Putamen (tissue), 1 donor: Measurements from ENCODE around the gene HOXB9.

Experiments used
- DNase-seq: peaks from one replicate; pipeline ENCODE4 v3.0.0-alpha.2; 2016; ENCODE audit warnings: low spot score

Gene HOXB9

DNA sequence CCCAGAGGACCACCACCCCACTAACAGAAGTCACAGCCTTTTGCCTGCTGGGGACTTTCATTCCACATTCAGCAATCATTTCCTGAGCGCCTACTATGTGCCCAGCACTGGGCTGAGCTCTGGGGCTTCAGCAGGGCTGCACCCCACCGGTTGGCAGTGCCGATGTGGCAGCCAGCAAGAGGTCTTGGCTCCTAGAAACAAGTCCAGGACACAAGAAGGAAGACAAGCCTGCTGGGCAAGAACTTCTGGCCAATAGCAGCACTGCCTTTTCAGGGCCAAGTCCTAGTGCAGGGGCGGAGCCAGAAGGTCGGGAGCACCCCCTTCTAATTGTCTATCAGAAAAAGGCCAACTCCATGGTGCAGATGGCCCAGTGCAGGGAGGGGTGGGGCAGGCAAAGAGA, 13.0 kb upstream of the HOXB9 start:
- no peak for DNase-seq

DNA sequence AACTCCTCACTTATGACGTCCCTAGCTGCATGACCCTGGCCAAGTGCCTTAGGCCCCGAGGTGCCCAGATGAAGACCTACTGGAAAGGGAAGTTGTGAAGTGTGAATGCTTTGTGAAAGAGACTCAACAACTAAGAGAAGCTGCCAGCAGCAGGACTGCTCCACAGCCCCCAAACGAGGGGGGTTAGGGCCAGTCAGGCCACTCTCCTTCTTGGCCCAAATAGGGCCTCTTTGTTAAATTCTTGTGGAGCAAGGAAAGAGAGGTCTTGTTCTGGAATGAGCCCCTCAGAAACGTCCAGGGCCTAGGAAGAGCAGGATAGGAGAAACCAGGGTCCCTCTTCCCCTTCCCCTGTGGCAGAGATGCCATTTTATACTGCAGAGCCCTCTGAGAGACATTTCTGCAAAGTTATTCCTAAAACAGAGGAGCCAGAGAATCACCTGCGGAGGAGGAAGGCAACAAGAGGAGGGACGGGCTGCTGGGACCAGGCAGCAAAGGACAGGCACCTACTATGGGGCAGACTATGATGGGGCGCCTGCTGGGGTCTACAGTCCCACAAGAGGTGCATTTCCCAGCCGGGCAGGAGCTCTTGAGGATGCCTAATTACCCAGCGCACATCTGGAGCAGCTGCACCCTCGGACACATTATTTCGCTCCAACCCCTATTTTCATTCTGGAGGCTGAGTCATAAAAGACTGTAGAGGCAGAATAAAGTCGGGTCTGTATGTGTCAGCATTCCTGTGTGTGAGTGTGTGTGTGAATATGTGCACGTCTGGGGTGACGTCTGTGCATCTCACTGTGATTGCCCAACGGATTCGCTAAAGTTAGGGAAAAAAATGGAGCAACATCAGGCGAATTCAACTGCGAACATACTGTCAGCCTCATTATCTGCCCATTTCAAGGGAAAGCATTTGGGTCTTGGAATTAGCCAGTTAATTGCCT, 11.4 kb upstream of the HOXB9 start:
- DNase-seq = no peak

DNA sequence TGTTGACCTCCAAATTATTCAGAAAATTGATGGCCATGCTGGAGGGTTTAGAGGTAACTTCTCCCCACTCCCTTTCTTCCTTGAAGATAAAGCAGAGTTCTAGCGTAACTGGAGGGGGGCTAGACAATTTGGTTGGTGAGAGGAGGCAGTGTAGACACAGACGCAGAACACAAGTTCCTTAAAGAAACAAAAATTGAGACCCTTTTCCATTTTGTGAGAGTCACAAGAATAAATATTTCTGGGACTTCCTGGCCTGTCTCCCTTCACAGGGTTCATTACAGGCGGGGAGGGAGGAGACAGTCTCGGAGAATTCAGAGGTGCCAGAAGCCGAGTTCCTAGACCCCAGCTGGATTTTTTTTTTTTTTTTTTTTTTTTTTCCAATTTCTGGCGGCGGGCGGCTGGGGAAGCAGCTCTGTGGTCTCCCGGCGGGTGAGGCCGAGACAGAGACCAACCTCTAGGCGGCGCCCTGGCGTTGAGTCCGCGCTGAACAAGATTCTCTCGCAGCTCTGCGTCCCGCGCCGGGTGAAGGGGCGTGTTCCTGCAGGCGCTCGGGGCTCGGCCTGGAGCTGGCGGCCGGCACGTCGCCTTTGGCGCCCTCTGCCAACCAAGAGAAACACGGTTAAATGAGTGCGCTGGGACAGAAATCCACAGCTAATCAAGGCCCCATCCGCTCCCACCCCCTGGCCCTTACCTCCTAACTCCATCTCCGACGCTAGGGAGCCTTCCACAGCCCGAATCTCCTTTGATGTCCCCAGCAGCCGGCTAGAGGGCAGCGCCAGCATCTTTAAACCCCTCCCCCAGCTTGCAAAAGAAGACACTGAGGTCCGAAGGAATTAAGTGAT, 10.2 kb upstream of the HOXB9 start:
- DNase-seq = no peak

- no peak for DNase-seq
These were observed 8.5 kb upstream of the HOXB9 start for GRCh38 chr17:48634493-48635208.

GRCh38 chr17:48633266-48633677, 7.1 kb upstream of the HOXB9 start:
- DNase-seq = no peak

GRCh38 chr17:48632579-48633265, 6.6 kb upstream of the HOXB9 start:
- DNase-seq = no peak

DNA sequence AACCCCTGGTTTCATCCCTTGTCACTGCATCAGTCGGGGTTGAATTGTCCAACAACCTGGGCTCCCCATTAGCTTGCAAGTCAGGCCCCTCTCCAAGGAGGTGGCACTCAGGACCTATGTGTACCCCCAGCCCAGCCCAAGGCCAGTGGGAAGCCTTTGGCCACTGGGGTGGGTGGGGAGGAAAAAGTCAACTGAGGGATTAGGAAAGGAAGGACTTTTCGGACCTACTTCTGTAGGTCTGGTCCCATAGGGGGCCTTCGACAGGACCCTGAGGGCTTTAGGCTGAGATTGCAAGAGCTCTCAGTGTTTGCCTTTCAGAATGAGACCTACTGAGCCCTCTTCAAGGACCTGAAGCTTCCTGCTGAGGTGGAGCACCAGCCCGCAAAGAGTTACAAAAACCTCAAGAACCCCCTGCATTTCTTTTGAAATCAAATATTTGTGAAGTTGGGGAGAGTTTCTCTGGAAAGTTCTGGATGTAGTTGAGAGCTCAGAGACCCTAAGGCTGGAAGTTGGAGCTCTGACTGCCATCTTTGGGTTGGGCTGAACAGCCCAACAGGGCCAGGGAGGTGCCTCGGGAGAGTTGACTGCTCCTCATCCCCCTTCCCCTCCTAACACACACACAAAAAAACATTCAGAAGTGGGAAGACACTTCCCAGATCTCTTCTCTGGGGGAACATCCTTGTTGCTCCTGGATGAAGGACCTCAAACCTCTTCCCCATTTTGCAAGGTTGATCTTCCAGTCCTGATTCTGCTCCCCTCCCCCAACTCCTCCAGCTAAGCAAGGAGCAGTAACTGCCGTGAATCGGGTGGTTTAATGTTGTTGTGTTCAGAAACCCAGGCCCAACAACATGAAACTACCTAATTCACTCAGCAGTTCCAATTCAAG, 5.8 kb upstream of the HOXB9 start:
- no peak for DNase-seq

DNA sequence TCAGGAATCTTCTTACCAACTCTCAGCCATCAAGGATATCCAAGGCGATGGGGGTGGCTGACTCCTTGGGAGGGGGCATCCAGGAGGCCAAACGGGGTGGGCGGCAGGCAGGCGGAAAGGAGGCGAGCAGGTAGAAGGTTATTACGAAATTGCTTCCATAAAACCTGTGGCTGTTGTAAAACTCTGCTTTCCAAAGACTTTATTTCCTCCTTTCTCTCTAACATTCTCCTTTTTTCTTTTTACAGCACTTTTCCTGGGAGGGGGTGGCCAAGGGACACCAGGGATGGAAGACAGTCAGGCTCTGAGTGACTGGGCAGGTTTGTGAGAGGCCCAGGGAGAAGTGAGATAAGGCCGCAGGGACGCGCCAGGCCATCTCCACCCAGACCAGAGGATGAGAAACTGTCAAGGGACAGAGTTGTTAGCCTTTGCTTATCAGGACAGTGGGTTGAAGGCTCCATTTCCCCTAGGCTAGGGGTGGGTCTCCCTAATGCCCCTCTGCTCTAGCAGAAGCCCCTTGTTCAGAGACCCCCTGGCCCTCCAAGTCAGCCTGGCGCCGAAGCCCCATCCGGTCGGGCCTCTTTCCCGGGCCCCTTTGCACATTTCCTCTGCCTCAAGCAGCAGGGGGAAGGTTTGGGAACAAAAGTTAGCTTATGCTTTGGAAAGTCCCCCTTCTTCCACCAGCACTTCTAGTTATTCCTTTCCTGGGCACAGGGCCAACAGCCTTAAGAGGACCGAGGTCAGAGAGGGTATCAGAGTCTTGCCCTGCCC, 5.0 kb upstream of the HOXB9 start:
- DNase-seq = no peak

- DNase-seq = no peak
These were observed 4.1 kb upstream of the HOXB9 start for GRCh38 chr17:48630009-48630924.

GRCh38 chr17:48629411-48629759, 3.2 kb upstream of the HOXB9 start:
- no peak for DNase-seq

- DNase-seq = no peak
These were observed 2.7 kb upstream of the HOXB9 start for GRCh38 chr17:48628649-48629410.

DNA sequence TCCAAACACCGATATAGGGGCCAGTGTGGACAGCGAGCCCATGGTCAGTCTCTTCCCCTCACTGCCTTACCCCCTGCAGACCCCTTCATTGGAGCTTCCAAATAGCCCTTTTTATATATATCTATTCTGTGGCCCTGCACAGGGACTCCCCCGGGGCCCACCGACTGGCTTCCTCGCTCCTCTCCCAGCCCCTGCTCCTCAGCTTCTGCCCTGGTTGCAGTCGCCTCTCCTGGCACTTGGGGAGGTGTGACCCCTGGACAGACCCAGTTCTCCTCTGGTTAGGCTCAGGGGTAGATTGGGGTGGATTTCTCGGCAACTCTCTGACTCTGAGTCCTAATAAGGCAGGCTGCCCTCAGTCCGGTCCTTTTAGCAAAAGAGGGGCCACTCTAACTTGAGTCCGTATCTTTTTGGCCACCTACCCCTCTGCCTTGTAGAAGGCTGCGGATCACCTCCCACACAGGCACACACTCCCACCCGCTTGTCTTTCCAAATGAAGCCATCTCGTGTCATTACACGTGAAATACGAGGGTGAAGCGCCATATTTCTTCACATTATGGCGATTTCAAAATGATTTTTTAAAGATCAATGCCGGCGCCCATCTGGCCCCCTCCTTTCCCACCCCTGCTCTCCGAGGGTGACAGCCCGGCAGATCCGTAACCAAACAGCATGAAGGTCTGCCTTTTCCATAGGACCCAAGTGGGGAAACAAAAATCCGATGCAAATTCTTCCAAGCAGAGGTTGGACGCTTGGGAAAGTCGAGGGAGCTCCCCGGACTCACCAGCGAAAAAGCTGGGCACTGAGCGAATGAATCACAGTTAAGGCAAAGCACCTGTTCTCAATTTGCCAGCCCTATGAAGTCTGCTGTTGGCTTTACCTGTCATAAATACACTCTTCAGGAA, 1.7 kb upstream of the HOXB9 start:
- no peak for DNase-seq

GRCh38 chr17:48627118-48627597, 1.0 kb upstream of the HOXB9 start:
- no peak for DNase-seq

- DNase-seq = no peak
These were observed 488 bp downstream of the HOXB9 start for GRCh38 chr17:48625495-48626244.

DNA sequence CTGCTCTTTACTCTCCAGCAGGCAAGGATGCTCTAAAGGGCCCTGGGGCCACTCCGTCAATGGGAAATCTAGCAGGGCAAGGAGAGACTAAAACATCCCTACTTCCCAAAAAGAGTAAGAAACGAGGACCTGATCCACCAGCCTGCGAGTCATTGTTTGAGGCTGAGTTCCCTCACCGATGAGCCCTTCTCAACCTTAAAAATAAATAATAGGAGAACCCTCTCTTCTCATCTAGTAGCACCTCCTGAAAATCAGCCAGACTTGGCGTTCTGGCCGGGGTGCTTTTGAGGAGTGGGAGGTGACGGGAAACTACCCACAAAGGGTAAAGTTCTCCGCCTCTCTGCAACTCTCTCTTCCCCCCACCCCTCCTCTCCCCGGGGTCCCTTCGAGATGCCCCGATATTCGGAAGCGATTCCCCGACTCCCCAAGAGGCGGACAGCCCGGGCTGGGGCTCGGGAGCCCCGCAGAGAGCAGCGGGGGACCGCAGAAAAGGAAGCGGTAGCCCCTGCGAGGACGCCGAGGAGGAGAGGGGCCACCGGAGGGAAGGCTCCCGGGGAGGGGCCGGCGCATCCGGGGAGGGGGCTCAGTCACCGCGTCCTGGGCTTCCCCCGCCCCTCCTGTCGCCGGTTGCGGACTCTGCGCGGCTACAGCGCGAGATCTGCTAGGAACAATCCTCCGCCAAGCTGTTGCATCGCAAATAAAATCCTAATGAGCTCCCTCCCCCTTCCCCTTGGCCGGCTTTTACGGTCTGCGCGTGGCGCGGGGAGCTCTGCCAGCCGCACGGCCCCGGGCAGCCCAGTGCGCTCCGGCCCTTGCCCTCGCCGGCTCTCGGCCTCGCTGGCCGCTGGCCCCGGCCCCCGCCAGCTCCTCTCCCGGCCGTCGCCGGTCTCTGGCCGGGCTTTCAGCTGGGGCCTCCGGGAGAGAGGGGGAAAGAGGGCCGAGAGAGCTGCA, 1.3 kb downstream of the HOXB9 start:
- DNase-seq = no peak
